Subcutaneous adipose tissue (tissue), 4 donors: ENCODE measurements around the gene SUCO. TPM values are rescaled to one million over a fixed set of nuclear protein-coding genes. Genes with fewer than 3 reads are reported as not detected.

Experiments
- CTCF ChIP-seq: fragments of 450-650 bp; IDR thresholded peaks from one replicate; pipeline ENCODE4 v1.5.1; 2016; ENCODE audit warnings: low read depth, mild to moderate bottlenecking, control low read depth, antibody characterized with exemption, moderate library complexity
- total RNA-seq, 4 donors: library from RNA; depleted of rRNA; stranded (reverse); fragments of >200 nt; gene quantifications; one replicate each; pipeline ENCODE4 v1.1.0, GENCODE V29; 2016

SUCO gene
- total RNA-seq, 4 donors from 2014 or later, result 26.9 to 35.9 (median 32.8) TPM

DNA sequence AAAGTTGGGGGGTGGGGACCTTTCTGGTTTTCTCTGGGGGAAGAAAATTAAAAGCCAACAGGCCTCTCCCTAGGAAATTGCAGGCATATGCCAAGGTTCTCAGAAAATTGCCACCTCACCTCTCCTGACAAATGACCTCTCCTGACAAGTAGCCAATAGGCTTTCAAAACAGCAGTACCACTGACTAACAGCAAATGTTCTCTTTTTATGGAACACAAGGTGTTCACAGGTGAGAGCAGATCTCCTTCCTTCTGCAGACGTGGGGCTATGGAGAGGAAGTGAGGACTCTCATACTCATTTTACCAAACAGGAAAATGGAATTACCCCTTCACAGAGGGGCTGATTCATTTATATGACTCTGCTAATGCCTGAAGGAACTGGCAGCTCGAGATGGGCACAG, 32.7 kb upstream of the SUCO start:
- TF ChIP-seq CTCF, result no peak

DNA sequence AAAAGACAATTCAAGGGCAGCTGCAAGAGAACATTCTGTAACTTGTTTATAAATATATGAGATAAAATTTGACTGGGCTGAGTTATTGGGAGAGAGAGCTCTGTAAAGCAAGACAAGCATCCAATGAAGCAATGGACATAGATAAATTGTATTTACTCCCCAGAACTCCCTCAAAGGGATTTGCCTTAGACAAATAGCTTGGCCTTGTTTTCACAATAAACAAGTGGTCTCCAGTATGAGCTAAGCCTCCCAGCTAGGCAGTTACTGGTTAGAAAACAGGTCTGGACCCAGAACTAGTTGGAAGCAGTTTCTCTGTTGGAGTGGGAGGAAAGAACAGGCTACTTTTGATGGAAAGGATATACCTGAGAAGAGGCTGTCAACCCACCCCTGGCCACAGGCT, 25.2 kb upstream of the SUCO start:
- no peak for TF ChIP-seq CTCF

DNA sequence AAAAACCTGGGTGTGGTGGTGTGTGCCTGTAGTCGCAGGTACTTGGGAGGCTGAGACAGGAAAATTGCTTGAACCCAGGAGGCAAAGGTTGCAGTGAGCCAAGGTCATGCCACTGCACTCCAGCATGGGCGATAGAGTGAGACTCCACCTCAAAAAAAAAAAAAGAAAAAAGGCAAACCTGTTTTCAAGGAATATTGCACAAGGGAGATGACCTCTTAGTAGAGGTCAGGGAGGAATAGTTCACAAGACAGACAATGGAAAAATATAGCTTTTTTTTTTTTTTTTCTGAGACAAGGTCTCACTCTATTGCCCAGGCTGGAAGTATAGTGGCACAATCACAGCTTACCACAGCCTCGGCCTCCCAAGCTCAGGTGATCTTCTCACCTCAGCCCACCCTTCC, 22.5 kb upstream of the SUCO start:
- TF ChIP-seq CTCF, result no peak

GRCh38 chr1:172512591-172512990, 20.4 kb upstream of the SUCO start:
- TF ChIP-seq CTCF, result no peak

- TF ChIP-seq CTCF, result no peak
Measured at GRCh38 chr1:172513479-172513878, 19.5 kb upstream of the SUCO start.

- no peak for TF ChIP-seq CTCF
Measured at GRCh38 chr1:172514108-172514507, 18.8 kb upstream of the SUCO start.

- no peak for TF ChIP-seq CTCF
Measured at GRCh38 chr1:172515436-172515835, 17.5 kb upstream of the SUCO start.
